Loucy (cell line): ENCODE measurements around the gene HRH2.

Source experiments
- H2AFZ ChIP-seq: fragments of 200-600 bp; sonication (generic); 2 replicates; pipeline ENCODE4 v1.6.0; 2016; ENCODE audit warnings: antibody characterized with exemption, mild to moderate bottlenecking, low read length, moderate library complexity
- H3F3A ChIP-seq: fragments of 200-600 bp; 2 replicates; pipeline ENCODE4 v1.6.0; 2016; ENCODE audit warnings: antibody characterized with exemption, low read depth, mild to moderate bottlenecking
- H3K27me3 ChIP-seq: fragments of 200-600 bp; sonication (generic); 2 replicates; pipeline ENCODE4 v1.6.1; 2014; ENCODE audit warnings: low read length, mild to moderate bottlenecking; ENCODE audit not compliant: insufficient read depth, poor library complexity, severe bottlenecking
- H3K36me3 ChIP-seq: fragments of 200-600 bp; sonication (generic); 2 replicates; pipeline ENCODE4 v1.6.1; 2016; ENCODE audit warnings: low read length; ENCODE audit not compliant: insufficient read depth
- H3K4me1 ChIP-seq: fragments of 200-600 bp; sonication (generic); 2 replicates; pipeline ENCODE4 v1.5.1; 2014; ENCODE audit warnings: low read length, mild to moderate bottlenecking; ENCODE audit not compliant: insufficient read depth, poor library complexity, severe bottlenecking
- H3K4me2 ChIP-seq: fragments of 200-600 bp; sonication (generic); 2 replicates; pipeline ENCODE4 v1.6.0; 2014; ENCODE audit warnings: antibody characterized with exemption, low read length, low read depth, mild to moderate bottlenecking; ENCODE audit not compliant: poor library complexity, severe bottlenecking
- H3K4me3 ChIP-seq: fragments of 200-600 bp; sonication (generic); 2 replicates; pipeline ENCODE4 v1.5.1; 2014; ENCODE audit warnings: low read length, mild to moderate bottlenecking, mixed read lengths; ENCODE audit not compliant: poor library complexity, severe bottlenecking
- H3K79me2 ChIP-seq: fragments of 200-600 bp; sonication (generic); 2 replicates; pipeline ENCODE4 v1.6.1; 2014; ENCODE audit warnings: low read length; ENCODE audit not compliant: insufficient read depth
- H3K9ac ChIP-seq: fragments of 200-600 bp; sonication (generic); 2 replicates; pipeline ENCODE4 v1.6.0; 2014; ENCODE audit warnings: mild to moderate bottlenecking, low read depth, low read length, moderate library complexity; ENCODE audit not compliant: poor library complexity, severe bottlenecking
- H3K9me2 ChIP-seq: fragments of 200-600 bp; sonication (generic); replicated peaks from 2 replicates; pipeline ENCODE4 v1.6.1; 2016; ENCODE audit warnings: low read depth, low read length, mixed read lengths
- H3K9me3 ChIP-seq: fragments of 200-600 bp; sonication (generic); 2 replicates; pipeline ENCODE4 v1.6.1; 2014; ENCODE audit warnings: mild to moderate bottlenecking, antibody characterized with exemption, low read length, low read depth; ENCODE audit not compliant: insufficient read depth
- H4K20me1 ChIP-seq: fragments of 200-600 bp; sonication (generic); 2 replicates; pipeline ENCODE4 v1.6.0; 2014; ENCODE audit warnings: antibody characterized with exemption, low read length, mild to moderate bottlenecking; ENCODE audit not compliant: insufficient read depth, poor library complexity, severe bottlenecking
- CTCF ChIP-seq: fragments of 200-600 bp; sonication (generic); conservative IDR thresholded peaks from 2 replicates; pipeline ENCODE4 v1.5.1; 2014; ENCODE audit warnings: mild to moderate bottlenecking, antibody characterized with exemption, low read length
- EZH2phosphoT487 ChIP-seq: fragments of 200-600 bp; IDR thresholded peaks from 2 replicates; pipeline ENCODE4 v1.6.1; 2018; ENCODE audit warnings: antibody characterized with exemption, mild to moderate bottlenecking, moderate library complexity, borderline replicate concordance

Gene HRH2

GRCh38 chr5:175690025-175690424 is 32.2 kb downstream of the HRH2 start:
- TF ChIP-seq EZH2phosphoT487 (no peak), CTCF (no peak)
- H3F3A ChIP-seq: no peaks in the 10 kb centered on the region
- no peaks in the 10 kb centered on the region for H3K36me3 ChIP-seq
- H3K4me1 ChIP-seq: peaks cover 11% of the 10 kb centered on the region
- H4K20me1 ChIP-seq: no peaks in the 10 kb centered on the region
- no peaks in the 10 kb centered on the region for H3K9me2 ChIP-seq
- no peaks in the 10 kb centered on the region for H3K79me2 ChIP-seq
- H3K4me2 ChIP-seq: no peak overlapping the region
- H3K9ac ChIP-seq: no peak overlapping the region
- no peaks in the 10 kb centered on the region for H3K27me3 ChIP-seq
- H3K9me3 ChIP-seq: no peaks in the 10 kb centered on the region
- H3K4me3 ChIP-seq: no peak overlapping the region
- no peak overlapping the region for H2AFZ ChIP-seq

- no peak overlapping the region for H3K4me2 ChIP-seq
These were observed 32.7 kb downstream of the HRH2 start for GRCh38 chr5:175690586-175690985.

GRCh38 chr5:175691761-175692160 is 33.9 kb downstream of the HRH2 start:
- no peak overlapping the region for H2AFZ ChIP-seq
- no peak overlapping the region for H3K4me2 ChIP-seq
- no peaks in the 10 kb centered on the region for H4K20me1 ChIP-seq
- no peak overlapping the region for H3K9ac ChIP-seq
- H3K79me2 ChIP-seq: no peaks in the 10 kb centered on the region
- H3K36me3 ChIP-seq: no peaks in the 10 kb centered on the region
- H3K9me2 ChIP-seq: no peaks in the 10 kb centered on the region
- no peaks in the 10 kb centered on the region for H3K9me3 ChIP-seq
- no peak for TF ChIP-seq CTCF
- no peak for TF ChIP-seq EZH2phosphoT487
- H3K4me1 ChIP-seq: peaks cover 21% of the 10 kb centered on the region
- no peaks in the 10 kb centered on the region for H3K27me3 ChIP-seq
- no peaks in the 10 kb centered on the region for H3F3A ChIP-seq
- H3K4me3 ChIP-seq: no peak overlapping the region

More at GRCh38 chr5:175690586-175690985, 32.7 kb downstream of the HRH2 start:
- H3K9ac ChIP-seq: no peak overlapping the region
- no peaks in the 10 kb centered on the region for H3K9me3 ChIP-seq
- H2AFZ ChIP-seq: no peak overlapping the region
- H3K79me2 ChIP-seq: no peaks in the 10 kb centered on the region
- H3K36me3 ChIP-seq: no peaks in the 10 kb centered on the region
- TF ChIP-seq EZH2phosphoT487 (no peak), CTCF (no peak)
- no peaks in the 10 kb centered on the region for H3F3A ChIP-seq
- H4K20me1 ChIP-seq: no peaks in the 10 kb centered on the region
- H3K4me3 ChIP-seq: no peak overlapping the region
- no peaks in the 10 kb centered on the region for H3K27me3 ChIP-seq
- no peaks in the 10 kb centered on the region for H3K9me2 ChIP-seq
- peaks cover 13% of the 10 kb centered on the region for H3K4me1 ChIP-seq
